Stimulated activated CD8-positive, alpha-beta memory T cell treated with anti-CD3 and anti-CD28 coated beads, Interleukin-2, amount 100 ng/mL, for 48 hours (primary cell): ENCODE results near the gene FOXF1.

Experiments used
- DNase-seq, 2 donors: peaks; one replicate each; pipeline ENCODE4 v3.0.0-alpha.2; 2020; ENCODE audit warnings: low read depth in 2 of 2

Gene FOXF1

GRCh38 chr16:86556576-86556975, 46.2 kb downstream of the FOXF1 start:
- DNase-seq, result no peak

GRCh38 chr16:86557587-86557986, 47.3 kb downstream of the FOXF1 start:
- DNase-seq, result no peak

- no peak for DNase-seq
These were observed 48.2 kb downstream of the FOXF1 start for GRCh38 chr16:86558355-86559193.

GRCh38 chr16:86559802-86560305, 49.5 kb downstream of the FOXF1 start:
- no peak for DNase-seq

- no peak for DNase-seq
These were observed 52.0 kb downstream of the FOXF1 start for GRCh38 chr16:86562356-86562755.

- DNase-seq, result peak; percentile 66 to 82
These were observed 53.4 kb downstream of the FOXF1 start for GRCh38 chr16:86563469-86564345.
